Measurements from ENCODE around the gene MICAL2.

MICAL2 gene

DNA sequence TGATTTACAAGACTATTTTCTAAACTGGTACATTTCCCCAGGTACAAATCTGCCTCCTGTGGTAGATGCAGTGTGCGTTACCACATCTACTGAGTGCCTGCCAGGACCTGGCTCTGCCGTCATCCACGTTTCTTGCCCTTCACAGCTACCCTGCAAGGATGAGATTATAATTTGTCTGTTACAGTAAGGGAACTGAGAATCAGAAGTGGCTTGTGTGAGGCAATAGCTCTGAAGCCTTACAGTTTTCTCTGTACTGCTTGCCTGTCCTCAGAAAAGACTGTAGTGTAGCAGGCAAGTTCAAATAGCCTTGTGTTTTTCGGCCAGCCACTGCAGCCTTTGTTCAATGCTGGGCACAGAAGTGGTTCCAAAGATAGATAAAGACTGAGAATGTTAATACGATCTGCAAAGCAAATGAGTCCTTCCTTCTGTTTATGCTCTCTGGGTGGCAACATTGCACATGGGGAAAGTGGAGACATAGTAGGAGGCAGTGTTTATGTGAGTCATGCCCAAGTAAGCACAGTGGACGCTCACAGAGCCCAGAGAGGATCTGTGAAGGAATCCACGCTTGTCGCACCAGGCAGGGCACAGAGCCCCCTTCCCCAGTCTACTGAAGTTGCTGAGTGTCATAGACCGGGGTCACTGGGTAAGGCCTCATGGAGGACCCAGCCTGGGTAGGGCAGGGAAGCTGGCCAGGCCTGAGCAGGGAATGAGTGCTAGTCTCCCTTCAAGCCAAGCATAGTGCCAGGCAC lies 49.1 kb downstream of the MICAL2 start:
- DNase-seq = no peak

- no peak for DNase-seq
Observed at GRCh38 chr11:12160231-12160630, 49.8 kb downstream of the MICAL2 start.

GRCh38 chr11:12160680-12161079 lies 50.3 kb downstream of the MICAL2 start:
- DNase-seq = peak; percentile 51 to 68

DNA sequence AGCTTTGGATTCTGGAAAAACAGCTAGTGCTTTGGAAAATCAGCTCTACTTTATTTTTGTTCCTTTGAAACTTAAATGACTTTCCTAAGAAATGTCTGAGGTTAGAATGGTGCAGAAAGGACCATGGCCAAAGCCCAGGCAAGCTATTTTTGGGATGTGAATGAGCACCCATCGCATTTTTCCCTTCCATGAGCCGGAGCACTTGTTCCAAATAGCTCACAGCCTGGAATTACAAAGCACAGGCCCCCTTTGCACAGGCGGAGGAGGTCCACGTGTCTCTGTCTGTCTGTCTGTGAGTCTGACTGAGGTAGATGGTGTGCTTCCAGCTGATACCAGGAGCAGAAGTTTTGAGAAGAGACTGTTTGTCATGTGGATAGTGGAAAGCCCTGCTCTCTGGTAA lies 50.7 kb downstream of the MICAL2 start:
- no peak for DNase-seq

GRCh38 chr11:12161603-12162350 lies 51.4 kb downstream of the MICAL2 start:
- DNase-seq = no peak

DNA sequence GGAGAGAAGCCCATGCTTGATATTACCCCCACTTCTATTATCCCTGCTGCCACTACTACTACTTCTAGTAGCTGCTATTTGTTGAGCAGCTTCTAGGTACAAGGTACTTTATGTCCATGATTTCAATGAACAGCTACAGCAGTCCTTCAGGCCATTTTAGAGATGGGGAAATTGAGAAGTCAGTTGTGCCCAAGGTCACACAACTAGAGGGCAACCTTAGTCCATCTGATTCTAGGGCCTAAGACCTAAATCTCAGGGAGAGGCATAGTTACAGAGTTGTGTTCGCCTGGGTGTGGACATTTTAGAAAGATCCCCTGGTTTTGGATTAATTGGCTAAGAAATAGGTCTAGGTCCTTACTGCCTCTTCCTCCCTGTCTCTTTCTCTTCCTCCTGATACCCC lies 52.3 kb downstream of the MICAL2 start:
- DNase-seq = no peak

DNA sequence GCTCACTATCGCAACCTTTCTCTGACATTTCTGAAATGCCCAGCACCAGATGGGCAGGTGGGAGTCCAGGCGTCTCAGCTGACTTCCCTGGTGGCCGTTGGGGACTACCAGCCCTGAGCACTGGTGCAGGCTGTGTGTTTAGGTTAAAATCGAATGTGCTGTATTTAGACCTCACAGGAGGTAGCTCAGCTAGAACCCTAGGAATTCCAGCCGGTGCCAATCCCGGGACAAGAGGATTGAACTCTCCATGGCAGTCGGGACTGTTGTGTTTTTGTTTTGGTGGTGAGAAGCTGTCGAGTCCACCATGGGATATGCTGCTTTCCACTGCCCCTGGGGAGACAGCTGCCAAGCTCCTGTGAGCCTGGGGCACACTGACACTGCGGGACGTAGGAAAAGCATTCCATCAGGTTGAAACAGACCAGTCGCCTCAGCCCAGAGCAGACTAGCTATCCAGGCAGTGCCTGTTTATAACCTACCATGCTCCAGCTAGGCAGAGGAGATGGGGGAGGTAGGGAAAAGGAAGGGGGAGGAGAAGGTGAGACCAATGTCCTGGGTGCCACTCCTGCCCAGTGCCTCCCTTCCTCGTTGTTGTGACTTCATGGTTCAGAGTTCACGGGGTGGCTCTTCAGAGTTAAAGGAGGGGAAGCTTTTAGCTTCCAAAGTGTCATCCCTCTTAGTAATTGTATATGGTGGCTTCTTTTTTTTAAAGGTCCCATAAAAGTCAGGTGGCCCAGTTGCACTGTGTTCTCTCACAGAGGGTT lies 53.0 kb downstream of the MICAL2 start:
- DNase-seq = no peak

- DNase-seq = no peak
Observed at GRCh38 chr11:12164061-12165014, 53.9 kb downstream of the MICAL2 start.

DNA sequence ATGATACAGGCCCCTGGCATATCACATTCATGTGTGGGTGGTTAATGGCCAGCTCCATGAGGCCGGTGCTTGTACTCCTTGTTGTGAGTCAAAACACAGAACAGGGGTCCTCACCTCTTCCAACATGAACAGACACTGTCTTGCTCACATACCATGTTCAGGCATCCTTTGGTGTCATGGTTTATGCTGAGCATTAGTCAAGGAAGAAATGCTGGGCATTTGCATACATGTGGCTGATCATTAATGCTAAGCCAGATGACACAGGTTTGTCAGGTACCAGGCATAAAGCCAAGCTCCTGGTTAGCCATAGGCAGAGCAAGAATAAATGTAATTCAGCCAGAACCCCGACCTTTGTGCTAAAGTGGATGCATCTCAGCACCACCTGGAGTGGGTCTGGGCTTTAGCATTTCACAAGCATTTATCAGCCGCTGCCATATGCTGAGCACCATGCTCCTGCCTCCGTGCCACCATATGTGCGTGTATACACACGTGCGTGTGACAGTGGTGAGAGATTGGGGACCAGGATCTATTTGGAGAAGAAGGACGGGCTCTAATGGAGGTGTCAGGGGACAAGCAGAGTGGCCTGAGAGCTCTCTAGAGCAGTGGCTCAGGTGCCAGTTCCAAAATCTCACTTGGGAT lies 55.0 kb downstream of the MICAL2 start:
- DNase-seq = peak; percentile 35 to 59

DNA sequence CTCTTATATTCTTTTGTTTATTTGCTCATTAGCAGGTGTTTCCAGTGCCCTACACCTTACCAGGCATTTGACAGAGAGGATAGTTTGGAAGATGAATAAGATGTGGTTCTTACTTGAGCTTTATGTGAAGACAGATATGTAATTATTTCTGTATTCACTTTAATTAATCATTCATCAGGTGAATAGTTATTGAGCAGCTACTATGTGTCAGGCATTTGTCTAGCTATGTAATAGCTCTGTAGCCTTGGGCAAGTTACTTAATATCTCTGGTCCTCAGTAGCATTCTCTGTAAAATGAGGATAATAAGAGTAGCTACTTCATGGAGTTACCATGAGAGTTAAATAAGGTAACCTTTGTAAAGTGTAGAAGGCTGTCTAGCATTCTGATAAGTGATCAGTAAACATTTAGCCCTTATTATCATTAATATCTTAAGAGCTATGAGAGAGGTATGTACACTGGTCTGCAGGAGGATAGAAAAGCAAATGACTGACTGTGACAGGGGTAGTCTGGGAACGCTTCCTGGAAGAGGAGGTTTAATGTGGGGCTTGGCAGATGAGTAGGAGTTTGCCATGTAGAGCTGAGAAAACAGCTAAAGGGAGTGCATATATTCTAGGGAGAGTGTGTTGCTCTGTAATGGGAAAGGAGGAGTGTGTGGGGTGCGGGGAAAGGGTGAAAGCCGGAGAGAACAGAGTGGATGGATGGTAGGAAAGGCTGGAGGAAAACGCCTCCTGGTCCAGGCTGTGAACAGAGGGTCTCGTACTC lies 56.1 kb downstream of the MICAL2 start:
- DNase-seq = no peak

GRCh38 chr11:12167061-12168000 lies 56.9 kb downstream of the MICAL2 start:
- DNase-seq = no peak

DNA sequence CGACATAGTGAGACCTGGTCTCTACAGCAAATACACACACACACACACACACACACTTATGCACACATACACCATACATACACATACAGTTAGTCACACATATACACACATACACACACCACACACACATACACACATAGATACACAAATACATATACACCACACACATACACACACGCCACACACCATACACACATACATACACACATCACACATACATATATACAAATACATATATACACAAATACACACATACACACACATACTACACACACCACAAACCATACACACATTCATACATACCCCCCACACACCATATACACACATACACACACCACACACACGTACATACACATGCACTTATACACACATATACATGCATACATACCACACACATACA lies 57.7 kb downstream of the MICAL2 start:
- no peak for DNase-seq

DNA sequence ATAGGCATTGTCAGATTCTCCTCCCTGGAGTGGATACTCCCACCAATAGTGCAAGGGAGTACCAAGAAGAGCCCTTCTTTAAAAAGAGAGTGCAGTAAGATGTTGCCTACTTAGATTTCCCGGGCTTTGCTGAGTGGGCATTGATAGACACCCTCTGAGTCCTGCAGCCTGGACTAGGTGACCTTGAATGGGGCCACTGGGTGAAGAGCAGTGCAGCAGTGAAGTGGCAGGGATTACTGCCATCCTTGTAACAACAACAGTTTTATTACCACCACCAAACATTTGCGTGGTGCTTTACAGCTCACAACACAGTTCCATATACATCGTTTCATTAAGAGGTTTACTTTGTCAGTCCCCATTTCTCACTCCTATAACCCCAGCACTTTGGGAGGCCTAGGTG lies 59.4 kb downstream of the MICAL2 start:
- DNase-seq = no peak

- no peak for DNase-seq
Observed at GRCh38 chr11:12170501-12170900, 60.1 kb downstream of the MICAL2 start.

GRCh38 chr11:12170984-12171383 lies 60.6 kb downstream of the MICAL2 start:
- no peak for DNase-seq

DNA sequence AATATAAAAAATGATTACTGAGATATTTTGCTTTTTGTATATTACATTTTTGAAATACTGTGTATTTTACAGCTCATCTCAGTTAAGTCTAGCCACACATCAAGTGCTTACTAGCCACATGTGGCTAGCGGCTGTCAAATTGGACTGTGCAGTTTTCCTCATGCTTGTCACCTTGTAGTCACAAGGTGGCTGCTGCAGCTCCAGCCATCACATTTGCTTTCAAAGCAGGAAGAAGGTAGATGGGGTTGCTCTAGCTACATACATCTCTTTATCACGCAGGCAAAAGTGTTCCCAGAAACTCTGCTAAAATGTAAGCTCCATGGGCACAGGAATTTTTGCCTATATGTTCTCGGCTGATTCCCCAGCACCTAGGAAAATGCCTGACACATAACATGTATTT lies 61.5 kb downstream of the MICAL2 start:
- no peak for DNase-seq

GRCh38 chr11:12172493-12173013 lies 62.2 kb downstream of the MICAL2 start:
- DNase-seq = no peak

GRCh38 chr11:12173111-12173510 lies 62.7 kb downstream of the MICAL2 start:
- no peak for DNase-seq

DNA sequence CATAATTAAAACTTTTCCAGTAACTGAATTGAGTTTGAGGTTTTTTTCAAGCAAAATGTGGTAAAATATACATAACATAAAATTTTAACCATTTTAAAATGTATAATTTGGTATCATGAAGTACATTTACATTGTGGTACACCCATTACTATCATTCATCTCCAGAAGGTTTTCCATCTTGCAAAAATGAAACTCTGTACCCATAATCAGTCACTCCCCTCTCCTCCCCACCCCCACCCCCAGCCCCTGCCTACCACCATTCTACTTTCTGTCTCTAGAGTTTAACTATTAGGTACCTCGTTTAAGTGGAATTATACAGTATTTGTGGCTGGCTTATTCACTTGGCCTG lies 63.7 kb downstream of the MICAL2 start:
- no peak for DNase-seq
